Activated CD4-positive, alpha-beta T cell treated with anti-CD3 and anti-CD28 coated beads for 24 hours (primary cell): ENCODE measurements around the gene SMAP1.

Experiments used
- DNase-seq, 2 donors: peaks; one replicate each; pipeline ENCODE4 v3.0.0-alpha.2; 2020; ENCODE audit warnings: low read depth in 2 of 2

SMAP1 gene

DNA sequence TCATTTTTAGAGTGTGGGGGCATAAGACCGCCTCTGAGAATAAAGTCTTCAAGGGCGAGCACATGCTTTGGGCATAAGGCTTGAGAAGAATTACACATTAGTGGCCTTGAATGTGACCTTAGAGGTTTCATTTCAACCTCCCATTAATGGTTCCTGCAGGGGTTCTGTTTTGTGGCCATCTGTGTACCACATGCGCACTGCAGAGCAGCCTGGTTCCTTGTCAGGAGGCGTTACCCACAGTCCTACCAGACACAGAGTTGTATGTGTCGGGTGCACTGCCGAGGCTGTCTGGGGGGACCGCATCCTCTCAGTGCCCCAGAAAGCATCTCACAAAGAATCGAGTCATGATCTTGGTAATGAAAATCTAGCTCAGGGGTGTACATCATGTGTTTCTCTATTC, 173.4 kb downstream of the SMAP1 start:
- no peak for DNase-seq

DNA sequence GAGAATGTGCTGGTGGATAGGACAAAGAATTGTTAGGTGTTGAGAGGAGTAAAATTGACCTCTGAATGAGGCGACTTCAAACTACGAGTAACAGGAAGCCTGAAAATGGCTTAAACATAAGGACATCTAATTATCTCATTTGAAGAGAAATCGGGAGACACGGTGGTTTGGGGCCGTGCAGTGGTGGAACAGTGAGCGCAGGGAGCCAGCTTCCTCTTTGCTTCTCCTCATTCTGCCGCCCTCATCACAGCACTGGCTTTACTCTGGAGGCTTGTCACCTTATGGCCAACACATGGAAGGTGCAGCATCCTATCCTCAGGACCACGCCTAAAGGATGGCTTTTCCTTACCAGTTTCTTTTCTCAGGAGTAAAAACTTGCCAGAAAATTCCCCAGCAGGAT, 174.9 kb downstream of the SMAP1 start:
- no peak for DNase-seq

DNA sequence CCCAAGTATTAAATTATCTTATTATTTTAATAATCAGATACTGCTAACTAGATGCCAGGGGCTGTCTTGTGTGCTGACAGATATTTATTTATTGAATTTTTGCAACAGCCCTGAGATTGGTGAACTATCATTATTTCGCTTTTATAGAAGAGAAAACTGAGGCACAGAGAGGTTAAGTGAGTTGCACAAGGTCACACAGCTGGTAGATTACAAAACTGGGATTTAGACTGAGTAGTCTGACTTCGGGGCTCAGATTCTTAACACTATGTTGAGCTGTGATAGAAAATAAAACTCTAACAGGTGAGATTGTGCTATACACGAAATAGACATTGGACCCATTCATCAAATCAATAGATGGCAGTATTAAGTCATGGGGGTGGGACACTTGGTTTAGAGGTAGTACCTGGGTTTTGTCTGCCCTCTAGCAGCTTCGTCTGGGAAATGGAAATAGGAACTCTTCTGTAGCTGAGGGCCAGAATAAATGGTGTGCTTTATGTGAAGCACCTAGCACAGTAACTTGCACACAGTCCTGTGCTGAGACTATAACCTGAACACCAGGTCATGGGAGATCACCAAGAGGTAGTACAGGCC, 175.7 kb downstream of the SMAP1 start:
- DNase-seq: no peak

DNA sequence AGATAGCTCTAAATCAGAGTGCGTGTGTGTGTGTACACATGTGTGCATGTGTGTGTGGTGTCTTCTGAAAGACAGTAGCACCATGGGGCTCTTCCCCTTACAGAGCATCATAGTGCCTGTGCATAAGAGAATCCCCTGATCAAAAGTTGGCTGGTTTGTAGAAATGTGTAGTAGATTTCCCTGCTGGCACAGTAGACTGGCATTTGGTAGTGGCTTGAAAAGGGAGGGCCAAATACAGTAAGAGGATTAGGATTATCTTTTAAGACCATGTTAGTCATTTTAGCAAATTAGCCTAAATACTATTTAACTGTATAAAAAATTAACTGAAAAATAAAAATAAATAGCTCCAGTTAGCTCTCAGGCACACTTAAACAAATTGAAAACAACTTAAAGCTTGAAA, 176.6 kb downstream of the SMAP1 start:
- DNase-seq: no peak

DNA sequence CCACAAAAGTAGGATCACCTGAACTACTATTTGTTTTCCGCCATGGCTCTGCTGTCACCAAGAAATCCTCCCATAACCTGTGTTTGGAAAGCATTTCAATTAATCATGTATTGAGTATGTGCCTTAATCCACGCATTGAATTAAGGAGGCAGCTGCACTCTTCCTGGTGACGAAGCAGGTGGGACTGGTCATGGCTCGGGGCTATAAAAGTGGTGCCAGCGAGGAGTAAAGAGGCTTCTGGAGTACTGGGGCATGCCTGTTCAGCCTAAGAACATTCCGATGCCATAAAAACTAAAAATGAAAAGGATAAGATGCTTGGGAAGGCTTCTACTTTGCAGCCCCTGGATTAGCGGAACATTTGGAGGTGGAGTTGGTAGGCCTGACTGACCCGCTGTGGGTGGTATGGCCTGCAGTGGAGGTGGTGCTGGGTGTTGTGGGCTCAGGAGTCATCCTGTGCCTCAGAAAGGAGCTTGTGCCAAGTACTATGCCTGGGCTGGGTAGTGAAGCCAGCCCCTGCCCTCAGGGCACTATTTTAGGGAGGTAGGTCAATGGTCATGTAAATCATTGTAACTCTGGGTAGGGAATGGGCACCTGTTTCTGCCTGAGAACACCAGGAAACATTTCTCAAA, 178.6 kb downstream of the SMAP1 start:
- no peak for DNase-seq

DNA sequence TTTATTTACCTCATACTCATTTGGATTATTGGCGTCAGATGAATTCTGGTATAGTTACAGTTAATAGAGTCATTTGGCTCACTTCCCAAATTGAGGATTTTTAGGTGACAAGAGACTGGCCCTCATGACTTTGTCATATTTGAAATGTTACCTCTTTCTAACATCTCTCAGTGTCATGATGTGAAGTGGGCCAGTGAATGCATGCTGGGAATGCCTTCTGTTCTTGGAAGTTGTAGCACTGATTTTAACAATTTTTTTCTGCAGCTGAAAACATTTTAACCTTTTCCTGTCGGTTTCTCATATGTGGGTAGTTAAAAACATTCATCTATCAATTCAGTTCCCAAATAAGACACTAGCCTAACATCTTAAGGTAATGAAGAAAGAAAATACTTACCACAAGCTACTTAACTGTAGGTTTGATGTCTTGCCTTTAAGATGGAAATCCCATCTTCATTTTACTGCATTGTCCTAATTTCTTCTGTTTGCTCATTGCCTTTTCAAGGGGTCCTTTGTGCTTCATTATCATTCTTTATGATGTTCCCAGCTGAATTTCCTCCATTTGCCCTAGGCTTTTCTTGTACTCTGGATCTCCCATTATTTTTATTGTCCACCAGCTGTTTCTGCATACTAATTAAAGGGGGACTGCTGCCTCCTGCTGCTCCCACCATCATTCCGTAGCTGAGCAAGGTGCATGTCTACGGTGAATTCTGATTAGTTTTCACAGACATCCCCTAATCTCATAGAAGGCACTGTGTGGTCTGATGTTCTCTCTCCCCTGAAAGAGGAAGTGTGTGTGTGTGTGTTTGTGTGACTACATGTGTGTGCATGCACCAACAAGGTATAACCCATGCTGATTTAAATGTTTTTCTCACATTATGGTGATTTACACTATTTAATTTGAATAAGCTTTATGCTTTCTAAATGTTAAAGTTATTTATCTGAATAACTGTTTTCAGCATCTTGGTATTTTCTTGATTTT, 179.7 kb downstream of the SMAP1 start:
- DNase-seq: no peak

DNA sequence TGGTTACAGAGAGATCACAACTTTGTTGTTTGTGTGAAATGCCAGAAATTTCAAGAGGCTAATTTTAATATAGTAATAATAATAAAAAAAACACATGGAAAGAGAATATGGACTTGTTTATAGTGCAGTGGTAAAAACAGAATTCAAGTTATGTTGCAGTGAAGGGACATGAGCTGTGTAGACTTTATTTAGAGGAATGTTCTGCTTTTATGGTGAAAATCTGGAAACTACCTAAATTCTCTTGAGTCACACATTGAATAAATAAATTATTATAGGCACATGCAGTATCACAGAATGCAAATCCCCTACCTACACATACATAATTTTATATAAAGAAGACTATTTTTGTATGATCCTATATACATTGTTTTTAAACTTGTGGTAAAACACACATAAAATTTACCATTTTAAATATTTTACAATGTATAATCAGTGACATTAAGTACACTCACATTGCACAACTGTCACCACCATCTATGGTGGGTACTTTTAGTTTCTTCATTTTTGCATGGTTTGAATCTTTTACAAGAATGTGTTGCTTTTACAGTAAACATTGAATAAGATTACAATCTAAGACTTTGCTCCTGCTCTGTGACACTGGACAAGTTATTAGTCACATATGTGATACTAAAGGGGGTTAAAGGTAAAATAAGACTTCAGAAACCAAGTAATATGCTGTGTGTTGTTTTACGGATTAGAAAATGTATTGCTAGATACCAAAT, 181.8 kb downstream of the SMAP1 start:
- no peak for DNase-seq

DNA sequence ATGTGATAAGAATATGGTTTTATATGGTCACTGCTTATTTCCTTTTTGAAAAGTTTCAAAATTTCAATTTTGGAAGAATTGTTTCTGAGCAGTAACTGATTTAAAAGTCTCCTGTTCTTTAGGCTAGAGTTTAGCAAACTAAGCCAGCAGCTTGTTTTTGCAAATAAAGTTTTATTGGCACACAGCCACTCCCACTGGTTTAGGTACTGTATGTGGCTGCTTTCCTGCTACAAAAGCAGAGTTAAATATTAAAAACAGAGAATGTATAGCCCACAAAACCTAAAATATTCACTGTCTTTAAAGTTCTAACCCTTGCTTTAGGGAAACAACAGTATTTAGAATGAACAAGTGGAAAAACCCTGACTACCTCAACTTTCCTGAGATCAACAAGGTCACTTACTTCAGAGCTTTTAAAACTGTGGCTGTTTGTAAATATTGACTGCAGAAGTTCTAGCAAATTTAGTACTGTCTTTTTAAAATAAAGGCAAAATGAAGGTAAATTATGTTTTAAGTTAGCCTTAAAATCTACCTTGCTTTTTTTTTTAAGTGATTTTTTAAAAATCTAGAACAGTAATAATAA, 185.1 kb downstream of the SMAP1 start:
- no peak for DNase-seq

DNA sequence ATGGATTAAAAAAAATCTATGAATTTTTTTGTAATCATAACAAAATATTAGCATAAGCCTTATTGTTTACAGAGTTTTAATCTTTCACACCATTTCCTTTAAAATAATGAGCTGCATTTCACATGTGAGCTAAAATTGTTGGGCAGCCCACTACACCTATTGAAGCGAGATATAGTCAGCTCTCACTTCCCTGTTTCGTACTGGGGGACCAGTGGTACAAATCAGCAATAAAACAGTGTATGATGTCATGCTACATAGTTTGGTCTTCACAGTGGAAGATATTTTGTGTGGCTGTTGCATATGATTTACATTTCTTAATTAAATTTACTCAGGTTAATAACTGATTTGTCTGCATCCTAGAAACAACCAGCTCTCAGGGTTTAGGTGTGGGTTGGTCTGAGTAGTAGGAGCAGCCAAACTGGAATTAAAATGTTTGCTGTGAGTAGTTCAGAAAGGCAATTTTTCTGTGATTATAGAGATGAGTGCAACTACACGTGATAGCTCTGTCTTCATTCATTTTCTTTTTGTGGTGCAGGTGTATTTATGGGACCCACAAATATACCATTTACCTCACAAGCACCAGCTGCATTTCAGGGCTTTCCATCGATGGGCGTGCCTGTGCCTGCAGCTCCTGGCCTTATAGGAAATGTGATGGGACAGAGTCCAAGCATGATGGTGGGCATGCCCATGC, 189.8 kb downstream of the SMAP1 start:
- no peak for DNase-seq

DNA sequence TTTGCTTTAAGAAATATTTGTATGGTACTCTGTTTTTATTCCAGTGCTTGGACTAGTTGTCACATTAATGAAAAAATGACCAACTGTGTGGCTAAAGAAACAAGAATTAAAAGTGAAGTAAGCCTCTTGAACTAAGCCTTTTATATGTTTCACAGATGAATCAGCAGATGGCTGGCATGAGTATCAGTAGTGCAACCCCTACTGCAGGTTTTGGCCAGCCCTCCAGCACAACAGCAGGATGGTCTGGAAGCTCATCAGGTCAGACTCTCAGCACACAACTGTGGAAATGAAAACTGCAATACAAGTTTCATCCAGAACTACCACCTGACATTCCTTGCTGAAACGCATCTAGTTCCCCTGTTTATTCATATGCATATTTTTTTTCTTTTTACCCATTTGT, 192.4 kb downstream of the SMAP1 start:
- no peak for DNase-seq

DNA sequence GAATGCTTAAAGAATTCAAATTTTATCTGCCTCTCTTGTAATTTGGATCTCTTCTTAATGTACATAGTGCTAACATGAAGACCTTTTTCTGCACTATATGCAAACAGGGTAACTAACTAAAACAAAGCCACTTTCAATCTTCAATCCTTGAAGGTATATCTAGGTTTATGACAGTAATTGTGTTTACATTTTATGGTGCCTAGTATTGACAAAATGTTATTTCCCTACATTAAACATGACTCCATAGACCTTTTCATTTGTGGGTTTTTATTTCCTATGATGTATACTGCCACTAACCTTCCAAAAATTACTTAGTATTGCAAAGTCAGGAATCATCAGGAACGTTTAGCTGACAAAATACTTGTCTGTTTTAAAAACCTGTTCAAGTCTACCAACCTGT, 193.2 kb downstream of the SMAP1 start:
- DNase-seq: no peak

DNA sequence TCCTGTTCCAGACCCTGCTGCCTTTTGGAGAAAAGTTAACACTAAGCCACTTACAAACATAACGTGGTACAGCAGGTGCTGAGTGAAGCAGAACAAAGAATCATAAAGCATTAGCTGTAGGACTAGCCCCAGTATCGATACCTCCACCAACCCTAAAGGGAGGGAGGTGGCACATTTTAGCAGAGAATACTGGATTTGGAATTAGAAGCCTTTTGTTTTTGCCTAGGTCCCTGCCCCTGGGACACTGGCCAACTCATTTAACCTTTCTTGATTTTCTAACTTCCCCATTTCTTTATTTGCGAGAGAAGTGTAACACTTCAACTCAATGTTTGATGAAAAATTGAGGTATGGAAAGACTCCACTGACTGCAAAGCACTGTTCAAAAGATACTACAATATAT, 195.7 kb downstream of the SMAP1 start:
- no peak for DNase-seq

DNA sequence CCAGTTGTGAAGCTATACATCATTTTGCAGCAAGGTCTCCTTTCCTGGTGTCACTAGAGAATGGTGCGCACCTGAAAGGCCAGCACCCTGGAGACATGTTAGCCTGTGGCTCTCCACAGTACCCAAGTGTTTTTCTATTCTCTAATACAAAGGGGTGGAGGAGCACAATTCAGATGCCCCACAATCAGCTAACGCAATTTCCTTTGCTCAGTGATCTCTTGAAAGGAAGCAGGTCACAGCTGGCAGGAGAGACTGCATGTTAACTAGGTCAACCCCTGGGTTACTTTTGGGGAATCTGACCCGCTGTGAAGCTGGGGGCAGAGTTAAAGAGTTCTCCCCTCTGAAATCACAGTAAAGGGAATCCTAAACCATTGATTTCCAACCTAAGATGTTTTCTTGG, 196.7 kb downstream of the SMAP1 start:
- no peak for DNase-seq

DNA sequence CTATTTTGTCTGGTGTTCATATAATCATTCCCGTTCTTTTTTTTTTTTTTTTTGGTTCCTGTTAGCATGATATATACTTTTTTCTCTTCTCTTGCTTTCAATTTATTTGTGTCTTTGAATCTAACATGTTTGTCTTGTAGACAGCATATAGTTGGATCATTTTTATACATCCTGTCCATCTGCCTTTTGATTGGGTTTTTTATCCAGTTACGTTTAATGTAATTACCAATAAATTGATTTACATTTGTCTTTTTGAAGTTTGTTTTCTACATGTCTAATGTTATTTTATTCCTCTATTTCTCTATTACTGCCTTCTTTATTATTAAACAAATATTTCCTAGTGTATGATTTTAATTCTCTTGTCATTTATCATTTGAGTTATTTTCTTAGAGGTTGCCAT, 204.8 kb downstream of the SMAP1 start:
- no peak for DNase-seq

DNA sequence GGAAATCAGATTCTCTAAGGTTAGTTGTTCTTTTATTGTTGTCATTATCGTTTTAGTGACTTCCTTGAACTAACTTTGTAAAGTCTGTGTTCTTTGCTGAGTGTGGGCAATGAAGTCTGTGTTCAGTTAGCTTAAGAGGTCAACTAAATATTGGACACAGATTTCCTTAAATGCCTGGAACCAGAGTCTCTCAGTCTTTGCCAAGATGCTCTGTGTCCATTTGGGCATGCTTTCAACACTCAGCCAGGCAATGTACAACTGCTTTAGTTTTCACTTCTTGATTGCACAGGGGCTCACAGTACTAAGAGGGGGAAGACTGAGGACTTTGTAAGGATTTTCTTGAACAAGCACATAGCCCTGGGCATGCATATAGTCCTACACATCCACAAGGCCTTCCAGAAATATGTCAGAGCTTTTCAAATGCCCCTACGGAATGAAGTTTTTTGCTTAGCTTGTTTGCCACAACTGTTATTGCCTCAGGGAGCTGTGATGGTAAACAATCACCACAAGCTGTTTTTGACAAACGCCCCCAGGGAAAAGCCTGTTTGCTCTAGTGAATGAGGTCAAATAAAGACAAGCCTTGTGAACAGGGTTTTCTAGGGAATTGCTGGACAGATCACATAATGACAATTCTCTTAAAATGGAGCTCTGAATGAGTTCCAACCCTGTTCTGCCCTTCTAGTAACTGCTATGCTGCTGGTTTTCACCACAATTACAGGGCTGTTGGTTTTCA, 206.7 kb downstream of the SMAP1 start:
- DNase-seq: no peak

DNA sequence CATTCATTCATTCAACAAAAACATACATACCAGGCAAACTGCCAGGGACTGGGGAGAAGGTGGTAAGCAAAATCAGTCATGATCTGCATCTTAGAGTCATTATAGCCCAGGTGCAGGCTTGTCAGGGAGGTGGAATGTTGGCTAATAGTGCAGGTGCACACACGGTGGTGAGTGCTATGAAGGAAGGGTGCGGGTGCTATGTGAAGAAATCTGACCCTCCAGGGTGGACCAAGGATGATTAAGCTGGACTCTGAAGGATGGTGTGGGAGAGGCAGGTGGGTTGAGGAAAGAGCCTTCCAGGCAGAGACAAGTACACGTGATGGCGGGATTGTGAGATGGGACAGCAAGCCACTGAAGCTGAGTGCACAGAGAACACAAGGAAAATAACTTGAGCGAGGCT, 211.8 kb downstream of the SMAP1 start:
- DNase-seq: no peak

DNA sequence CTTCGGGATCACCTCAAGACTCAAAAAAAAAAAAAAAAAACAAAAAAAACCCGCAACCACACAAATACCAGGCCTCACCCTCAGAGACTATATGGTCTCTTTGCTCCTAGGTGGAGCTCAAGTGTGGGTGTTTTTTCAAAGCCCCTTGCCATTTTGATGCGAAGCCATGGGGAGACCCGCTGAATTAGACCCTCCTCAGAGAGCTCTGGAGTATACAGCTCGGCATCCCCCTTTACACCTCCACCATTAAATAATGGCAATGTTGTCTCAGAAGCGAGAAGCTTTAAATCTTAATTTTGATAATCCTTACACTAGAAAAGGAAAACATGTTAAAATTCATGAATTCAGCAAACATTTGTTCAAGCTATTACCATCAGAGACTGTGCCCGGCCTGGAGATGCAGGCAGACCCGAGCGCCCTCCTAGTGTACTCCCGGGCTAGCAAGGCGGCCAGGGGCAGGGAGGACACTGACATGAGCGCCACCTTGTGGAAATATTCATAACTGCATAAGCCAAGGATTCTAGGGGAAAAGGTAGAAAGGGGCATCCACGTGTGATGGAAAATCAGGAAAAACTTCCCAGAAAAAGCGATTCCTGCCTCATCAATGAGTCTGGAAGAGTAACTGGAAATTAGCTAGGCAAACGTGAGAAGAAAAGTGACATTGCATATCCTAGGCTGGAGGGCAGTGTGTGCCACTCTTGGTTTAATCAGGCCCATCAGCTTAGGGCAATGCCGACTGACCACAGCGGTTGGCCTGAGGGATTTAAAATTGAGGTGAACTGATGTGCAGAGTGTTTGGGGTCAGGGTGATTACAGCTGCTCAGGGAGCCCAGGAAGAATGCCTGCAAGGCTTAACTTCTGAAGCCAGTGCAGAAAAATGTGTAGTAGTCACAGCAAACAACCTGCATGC, 216.6 kb downstream of the SMAP1 start:
- DNase-seq: peak in 1 of 2 donors; percentile 43

DNA sequence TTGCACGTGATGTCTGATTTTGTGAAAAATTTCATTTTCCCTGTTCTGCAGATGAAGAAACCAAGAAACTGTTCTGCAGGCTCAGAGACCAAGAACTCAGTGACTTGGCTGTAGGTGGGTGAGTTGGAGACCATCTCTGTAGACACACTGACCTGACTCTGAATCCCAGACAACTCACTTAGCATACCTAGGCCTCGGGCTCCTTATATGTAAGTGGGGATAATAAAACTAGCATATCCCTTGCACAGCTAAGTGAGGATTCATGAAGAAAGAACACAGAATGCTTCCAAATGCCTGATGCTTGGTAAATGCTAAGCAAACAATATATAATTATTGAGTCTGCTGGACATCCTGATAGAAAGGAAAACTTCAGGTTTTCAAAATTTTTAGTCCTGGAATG, 218.4 kb downstream of the SMAP1 start:
- DNase-seq: no peak

DNA sequence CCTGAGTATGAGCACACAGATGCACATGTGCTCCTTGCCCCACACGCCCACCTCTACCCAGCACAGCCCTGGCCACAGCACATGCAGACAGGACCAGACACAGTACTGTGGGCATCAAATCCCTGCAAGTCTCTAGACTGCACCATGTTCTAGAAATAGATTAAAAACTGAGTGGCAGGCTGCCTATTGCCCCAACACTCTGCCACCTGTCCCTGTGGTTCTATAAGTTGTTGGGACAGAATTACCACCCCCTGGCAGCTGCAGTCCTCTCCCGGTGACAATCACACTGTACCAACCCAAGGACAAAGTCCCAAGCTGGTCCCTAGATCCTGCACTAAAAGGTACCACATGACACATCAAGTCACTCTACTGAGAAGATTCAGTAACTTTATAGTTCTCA, 219.0 kb downstream of the SMAP1 start:
- no peak for DNase-seq

DNA sequence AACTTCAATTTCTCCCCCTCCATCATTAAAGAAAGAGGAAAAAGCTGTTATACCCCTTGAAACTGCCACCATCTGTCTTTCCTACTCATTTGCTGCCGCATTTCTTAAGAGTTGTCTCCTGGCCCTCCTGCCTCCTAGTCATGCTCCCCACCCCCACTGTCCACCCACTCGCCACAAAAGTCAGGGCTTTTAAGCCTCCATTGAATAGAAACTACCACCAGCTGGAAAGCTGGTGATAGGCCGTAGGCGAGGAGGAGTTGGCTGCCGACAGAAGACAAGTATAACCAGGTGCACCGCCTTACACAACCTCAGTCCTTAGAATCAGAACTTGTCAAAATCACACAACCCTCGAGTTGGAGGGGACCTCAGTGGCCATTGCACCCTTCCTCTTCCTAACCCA, 221.6 kb downstream of the SMAP1 start:
- no peak for DNase-seq
